Spleen (tissue), 7 donors: ENCODE data around the gene GCHFR.

Experiments
- POLR2A ChIP-seq, 3 donors: fragments of 450-650 bp; IDR thresholded peaks; one replicate each; pipeline ENCODE4 v1.5.1; 2017; ENCODE audit warnings: antibody characterized with exemption in 3 of 3, mild to moderate bottlenecking in 1 of 3
- TF ChIP-seq, protein P1 (sequence below), 11 experiments: fragments of 200-600 bp in 7 of 11; fragments of 450-650 bp in 4 of 11; sonication (generic) in 4 of 11; IDR thresholded peaks in 8 of 11; conservative IDR thresholded peaks in 3 of 11; 1 replicate in 7 of 11; 2 replicates in 4 of 11; pipeline versions ENCODE4 v1.4.0 to v1.8.0; 2016 to 2021; ENCODE audit warnings: antibody characterized with exemption in 11 of 11, inconsistent platforms in 4 of 11, mild to moderate bottlenecking in 1 of 11
- donor health status: DM: no; HTN: no; CAD: no; lungs with moderate emphysema.
- donor health status: DM: no; HTN: no; CAD: no.
- donor health status: DM: no; HTN: no; CAD: no.

GRCh38 chr15:40799523-40799922, 35.7 kb downstream of the GCHFR start:
- TF ChIP-seq POLR2A (IDR thresholded peaks at IDR 0.05) = no peak
- TF ChIP-seq, protein P1, sequence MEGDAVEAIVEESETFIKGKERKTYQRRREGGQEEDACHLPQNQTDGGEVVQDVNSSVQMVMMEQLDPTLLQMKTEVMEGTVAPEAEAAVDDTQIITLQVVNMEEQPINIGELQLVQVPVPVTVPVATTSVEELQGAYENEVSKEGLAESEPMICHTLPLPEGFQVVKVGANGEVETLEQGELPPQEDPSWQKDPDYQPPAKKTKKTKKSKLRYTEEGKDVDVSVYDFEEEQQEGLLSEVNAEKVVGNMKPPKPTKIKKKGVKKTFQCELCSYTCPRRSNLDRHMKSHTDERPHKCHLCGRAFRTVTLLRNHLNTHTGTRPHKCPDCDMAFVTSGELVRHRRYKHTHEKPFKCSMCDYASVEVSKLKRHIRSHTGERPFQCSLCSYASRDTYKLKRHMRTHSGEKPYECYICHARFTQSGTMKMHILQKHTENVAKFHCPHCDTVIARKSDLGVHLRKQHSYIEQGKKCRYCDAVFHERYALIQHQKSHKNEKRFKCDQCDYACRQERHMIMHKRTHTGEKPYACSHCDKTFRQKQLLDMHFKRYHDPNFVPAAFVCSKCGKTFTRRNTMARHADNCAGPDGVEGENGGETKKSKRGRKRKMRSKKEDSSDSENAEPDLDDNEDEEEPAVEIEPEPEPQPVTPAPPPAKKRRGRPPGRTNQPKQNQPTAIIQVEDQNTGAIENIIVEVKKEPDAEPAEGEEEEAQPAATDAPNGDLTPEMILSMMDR (IDR thresholded peaks at IDR 0.05 in 8 of 11, conservative IDR thresholded peaks at IDR 0.05 in 3 of 11) = no peak
